Measurements from ENCODE around the gene SLC52A3.

SLC52A3 gene

DNA sequence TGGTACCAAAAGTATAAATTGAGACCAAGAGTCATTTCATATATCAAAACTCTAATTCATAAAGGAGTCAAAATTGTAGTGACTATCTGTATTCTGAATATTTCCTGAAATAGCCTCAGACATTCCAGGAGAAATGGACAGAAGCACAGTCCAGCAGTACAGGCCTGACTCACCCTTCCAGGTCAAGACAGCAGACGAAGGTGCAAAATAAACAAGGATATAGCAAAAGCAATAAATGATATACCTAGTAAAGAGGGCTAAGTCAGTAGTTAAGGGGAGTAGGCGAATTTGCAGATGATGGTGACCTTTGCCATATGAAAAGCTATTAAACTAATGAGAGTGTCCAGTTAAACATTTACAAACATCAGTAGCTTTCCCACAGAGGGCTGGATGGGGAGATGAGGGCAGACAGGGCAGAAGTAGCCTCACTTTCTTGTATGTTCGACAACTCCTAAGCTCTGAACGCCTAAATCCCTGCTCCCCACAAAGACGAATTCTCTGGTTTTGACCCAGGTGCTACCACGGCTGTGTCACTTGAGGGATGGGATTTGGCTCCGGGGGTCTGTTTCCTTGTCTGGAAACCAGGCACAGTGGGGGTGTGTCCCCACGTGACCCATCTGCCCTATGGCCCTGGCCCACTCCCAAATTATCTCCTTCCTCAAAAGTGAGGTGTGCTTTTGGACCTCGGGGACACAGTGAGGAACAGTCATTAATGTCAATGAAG, 3.6 kb upstream of the SLC52A3 start:
- no peak for DNase-seq (ENCODE audit: extremely low spot score)
- CTCF ChIA-PET = no interaction called here
- TF ChIP-seq, protein P1, sequence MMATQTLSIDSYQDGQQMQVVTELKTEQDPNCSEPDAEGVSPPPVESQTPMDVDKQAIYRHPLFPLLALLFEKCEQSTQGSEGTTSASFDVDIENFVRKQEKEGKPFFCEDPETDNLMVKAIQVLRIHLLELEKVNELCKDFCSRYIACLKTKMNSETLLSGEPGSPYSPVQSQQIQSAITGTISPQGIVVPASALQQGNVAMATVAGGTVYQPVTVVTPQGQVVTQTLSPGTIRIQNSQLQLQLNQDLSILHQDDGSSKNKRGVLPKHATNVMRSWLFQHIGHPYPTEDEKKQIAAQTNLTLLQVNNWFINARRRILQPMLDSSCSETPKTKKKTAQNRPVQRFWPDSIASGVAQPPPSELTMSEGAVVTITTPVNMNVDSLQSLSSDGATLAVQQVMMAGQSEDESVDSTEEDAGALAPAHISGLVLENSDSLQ (IDR thresholded peaks at IDR 0.05) = no peak
- no peak for TF ChIP-seq TARDBP (IDR thresholded peaks at IDR 0.05)
- no peak for TF ChIP-seq FOXK2 (IDR thresholded peaks at IDR 0.05)
- no peak for TF ChIP-seq ARNT (IDR thresholded peaks at IDR 0.05)
- TF ChIP-seq CTBP1 (IDR thresholded peaks at IDR 0.05; ENCODE audit: borderline replicate concordance) = no peak
- no peak for TF ChIP-seq SUZ12 (IDR thresholded peaks at IDR 0.05)
- no peak for TF ChIP-seq SP1 (IDR thresholded peaks at IDR 0.05)
- TF ChIP-seq FOXM1 (IDR thresholded peaks at IDR 0.05; ENCODE audit: borderline replicate concordance) = no peak
- TF ChIP-seq BHLHE40 (IDR thresholded peaks at IDR 0.05; ENCODE audit: borderline replicate concordance) = no peak
- TF ChIP-seq ELF4 (IDR thresholded peaks at IDR 0.05) = no peak
- no peak for TF ChIP-seq NFRKB (IDR thresholded peaks at IDR 0.05)
- no peak for TF ChIP-seq L3MBTL2 (conservative IDR thresholded peaks at IDR 0.05)
- TF ChIP-seq LEF1 (IDR thresholded peaks at IDR 0.05; ENCODE audit: borderline replicate concordance) = no peak
- no peak for TF ChIP-seq ZNF384 (IDR thresholded peaks at IDR 0.05)
- TF ChIP-seq HDGF (IDR thresholded peaks at IDR 0.05; ENCODE audit: borderline replicate concordance) = no peak
- POLR2A ChIA-PET = no interaction called here

DNA sequence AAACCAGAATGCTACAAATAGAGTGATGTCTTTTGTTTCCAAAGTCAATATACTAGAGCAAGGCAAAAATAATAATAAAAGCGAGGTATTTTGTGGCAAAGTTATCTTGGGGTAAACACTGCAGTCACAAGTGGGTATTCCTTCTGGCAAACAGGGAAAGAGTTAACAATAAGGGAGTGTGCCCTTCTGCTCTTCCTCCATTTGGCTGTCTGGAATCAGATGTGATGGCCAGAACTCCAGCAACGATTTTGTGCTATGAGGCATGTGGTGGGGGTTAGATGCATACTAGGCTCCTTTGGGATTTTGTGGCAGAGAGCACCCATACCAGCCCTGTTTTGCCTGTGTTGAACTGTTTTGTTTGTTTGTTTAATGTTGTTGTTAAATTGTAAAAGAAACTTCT, 2.4 kb upstream of the SLC52A3 start:
- ChIA-PET CTCF (no interaction called here), POLR2A (no interaction called here)
- TF ChIP-seq HDGF (IDR thresholded peaks at IDR 0.05; ENCODE audit: borderline replicate concordance) = no peak
- TF ChIP-seq LEF1 (IDR thresholded peaks at IDR 0.05; ENCODE audit: borderline replicate concordance) = no peak
- no peak for TF ChIP-seq ARNT (IDR thresholded peaks at IDR 0.05)
- no peak for DNase-seq (ENCODE audit: extremely low spot score)

DNA sequence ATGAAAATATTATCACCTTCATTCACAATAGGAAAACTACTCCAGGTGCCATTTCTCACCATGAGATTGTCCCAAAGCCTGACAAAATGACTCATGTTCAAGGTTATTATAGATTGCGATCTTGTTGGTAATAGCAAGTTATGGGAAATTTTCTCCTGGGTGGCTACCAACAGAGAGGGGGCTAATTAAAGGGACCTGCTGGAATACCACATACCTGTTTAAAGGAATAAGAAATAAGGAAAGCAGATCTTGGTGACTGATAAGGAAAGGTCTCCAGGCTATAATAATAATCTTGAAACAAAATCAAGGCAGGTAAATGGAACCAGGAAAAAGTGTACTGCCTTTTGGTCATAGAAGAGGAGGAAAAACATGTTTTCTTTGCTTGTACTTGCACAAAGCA, 1.4 kb downstream of the SLC52A3 start:
- ChIA-PET CTCF (no interaction called here), POLR2A (no interaction called here)
- TF ChIP-seq ELF4 (IDR thresholded peaks at IDR 0.05) (no peak), FOXA1 (IDR thresholded peaks at IDR 0.05) (no peak), FOXK2 (IDR thresholded peaks at IDR 0.05) (no peak), HDGF (IDR thresholded peaks at IDR 0.05; ENCODE audit: borderline replicate concordance) (no peak), ZNF384 (IDR thresholded peaks at IDR 0.05) (no peak), CTBP1 (IDR thresholded peaks at IDR 0.05; ENCODE audit: borderline replicate concordance) (no peak), SUZ12 (IDR thresholded peaks at IDR 0.05) (no peak), ARNT (IDR thresholded peaks at IDR 0.05) (no peak), NFRKB (IDR thresholded peaks at IDR 0.05) (no peak), FOXM1 (IDR thresholded peaks at IDR 0.05; ENCODE audit: borderline replicate concordance) (no peak), TARDBP (IDR thresholded peaks at IDR 0.05) (no peak), LEF1 (IDR thresholded peaks at IDR 0.05; ENCODE audit: borderline replicate concordance) (no peak), L3MBTL2 (conservative IDR thresholded peaks at IDR 0.05) (no peak), SP1 (IDR thresholded peaks at IDR 0.05) (no peak), BHLHE40 (IDR thresholded peaks at IDR 0.05; ENCODE audit: borderline replicate concordance) (no peak)
- TF ChIP-seq, protein P1 (IDR thresholded peaks at IDR 0.05) = no peak
- DNase-seq (ENCODE audit: extremely low spot score) = no peak

DNA sequence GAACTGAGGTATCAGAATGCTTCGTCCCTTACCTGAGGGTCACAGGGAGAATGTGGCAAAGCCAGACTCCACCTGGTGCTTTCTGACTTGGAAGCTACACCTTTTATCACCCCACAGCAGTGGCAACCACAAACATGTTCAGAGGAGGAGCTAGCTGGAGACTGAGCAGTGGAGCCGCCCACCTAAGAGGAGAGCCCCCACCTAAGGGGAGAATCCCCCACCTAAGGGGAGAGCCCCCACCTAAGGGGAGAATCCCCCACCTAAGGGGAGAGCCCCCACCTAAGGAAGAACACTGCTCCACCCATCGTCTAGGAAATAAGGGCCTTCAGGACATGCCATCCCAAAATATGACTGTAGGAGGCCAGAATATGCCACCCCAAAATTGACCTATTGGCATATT, 4.0 kb downstream of the SLC52A3 start:
- CTCF ChIA-PET = no interaction called here
- POLR2A ChIA-PET = no interaction called here
- no peak for TF ChIP-seq FOXM1 (IDR thresholded peaks at IDR 0.05; ENCODE audit: borderline replicate concordance)
- no peak for TF ChIP-seq LEF1 (IDR thresholded peaks at IDR 0.05; ENCODE audit: borderline replicate concordance)
- TF ChIP-seq, protein P1 (IDR thresholded peaks at IDR 0.05) = no peak
- no peak for TF ChIP-seq ARNT (IDR thresholded peaks at IDR 0.05)
- TF ChIP-seq TARDBP (IDR thresholded peaks at IDR 0.05) = no peak
- DNase-seq (ENCODE audit: extremely low spot score) = no peak

DNA sequence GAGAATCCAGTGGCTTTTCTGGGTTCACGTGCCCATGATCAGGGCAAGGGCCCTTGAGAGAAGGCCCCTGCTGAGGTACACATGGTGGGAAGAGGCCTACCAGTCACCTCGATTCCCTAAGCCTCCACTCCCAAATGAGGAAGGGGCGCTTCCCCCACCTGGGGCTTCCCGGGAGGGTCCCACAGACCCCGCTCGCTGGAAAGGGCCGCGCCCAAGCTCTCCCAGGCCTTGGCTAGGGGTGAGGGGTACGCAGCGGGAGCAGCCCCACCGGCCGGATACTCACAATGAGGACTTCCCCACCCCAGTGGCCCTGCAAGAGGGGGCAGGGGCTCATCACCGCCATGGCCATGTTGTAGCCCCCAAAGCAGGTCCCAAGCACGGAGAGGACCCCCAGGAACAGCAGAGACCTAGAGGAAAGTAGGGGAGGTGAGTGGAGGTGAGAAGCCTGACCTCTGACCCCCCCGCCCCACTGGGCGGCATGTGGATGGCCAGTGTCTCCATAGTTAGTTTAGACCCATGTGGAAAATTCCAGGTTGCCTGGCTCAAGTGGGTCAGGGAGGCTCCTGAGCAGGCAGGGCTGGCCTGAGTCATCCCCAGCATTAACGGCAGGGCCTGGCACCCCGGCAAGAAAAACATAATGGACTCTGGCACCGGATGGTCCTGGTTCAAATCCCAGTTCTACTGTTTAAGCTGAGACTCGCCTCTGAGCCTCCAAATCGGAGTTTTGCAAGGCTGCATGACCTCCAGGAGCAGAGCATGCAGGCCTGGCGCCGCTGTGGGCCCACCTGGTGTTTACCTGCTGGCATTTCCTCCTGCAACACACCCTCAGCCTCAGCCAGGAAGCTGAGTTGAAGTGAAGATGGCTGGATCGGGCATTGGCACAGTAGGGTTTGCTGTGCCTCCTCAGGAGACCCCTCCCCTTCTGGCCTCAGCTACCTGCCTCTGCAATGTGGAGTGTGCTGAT, 6.6 kb downstream of the SLC52A3 start:
- CTCF ChIA-PET = interaction anchor here (0.6 to 1.4 kb wide), 6 partner anchors 8 to 202 kb away, joined by 3 to 5 read pairs (median 3); no protein-coding TSS in a partner anchor

More for the DNA sequence above, 6.6 kb downstream of the SLC52A3 start:
- TF ChIP-seq, protein P1 (IDR thresholded peaks at IDR 0.05) = no peak
- TF ChIP-seq HDGF (IDR thresholded peaks at IDR 0.05; ENCODE audit: borderline replicate concordance) = no peak
- TF ChIP-seq L3MBTL2 (conservative IDR thresholded peaks at IDR 0.05) = no peak
- no peak for TF ChIP-seq FOXM1 (IDR thresholded peaks at IDR 0.05; ENCODE audit: borderline replicate concordance)
- TF ChIP-seq LEF1 (IDR thresholded peaks at IDR 0.05; ENCODE audit: borderline replicate concordance) = no peak
- DNase-seq (ENCODE audit: extremely low spot score) = no peak
- POLR2A ChIA-PET = no interaction called here
